ENCODE data around the gene ITPR3. TPM values are rescaled to one million over a fixed set of nuclear protein-coding genes. Genes with fewer than 3 reads are reported as not detected.

The ITPR3 gene
- total RNA-seq, 2 experiments from 2014 or later, result 56.6 to 83.5 TPM

- no peaks in the 10 kb centered on the region for H3K9me3 ChIP-seq (ENCODE audit: low read length)
- peak overlapping the region; percentile 52 for H3K27ac ChIP-seq (ENCODE audit: low read depth, low read length, poor library complexity, severe bottlenecking)
- CTCF ChIA-PET (ENCODE audit: unreplicated experiment), result interaction anchor here (1.0 kb wide), 1 partner anchor 9 kb away, joined by 3 read pairs; no protein-coding TSS in a partner anchor
- DNase-seq (ENCODE audit: low spot score), result no peak
- intact Hi-C loops (cut with micrococcal nuclease; ENCODE audit: unreplicated experiment), result loop anchor here (1.0 kb wide), 1 partner anchor 24 kb away; the partner anchor contains the start of gene ITPR3
- POLR2A ChIA-PET, result interaction anchor here (1.0 to 1.5 kb wide), 2 partner anchors 10 to 24 kb away, joined by 3 to 4 read pairs; partner anchors contain the start of gene ITPR3
- H3K4me1 ChIP-seq (ENCODE audit: insufficient read depth, low read length, poor library complexity, severe bottlenecking), result peaks cover 56% of the 10 kb centered on the region
- no peak for TF ChIP-seq EZH2phosphoT487 (IDR thresholded peaks at IDR 0.05; ENCODE audit: borderline replicate concordance, low read depth, low read length)
- TF ChIP-seq CTCF (conservative IDR thresholded peaks at IDR 0.05; ENCODE audit: low read length), result no peak
- no peak overlapping the region for H2AFZ ChIP-seq (ENCODE audit: low read length)
- H3K4me2 ChIP-seq (ENCODE audit: low read length), result no peak overlapping the region
- no peaks in the 10 kb centered on the region for H3K36me3 ChIP-seq (ENCODE audit: insufficient read depth, low read length)
- H3K4me3 ChIP-seq (ENCODE audit: low read depth, low read length, poor library complexity, severe bottlenecking), result no peak overlapping the region
- BruUV-seq (replicated peaks), result no TSS peak
- H3K9me2 ChIP-seq (ENCODE audit: insufficient read depth, low read length), result no peaks in the 10 kb centered on the region
- H3K79me2 ChIP-seq (ENCODE audit: insufficient read depth, low read depth, low read length), result no peaks in the 10 kb centered on the region
- no peaks in the 10 kb centered on the region for H4K20me1 ChIP-seq (ENCODE audit: insufficient read depth, low read length)
These were observed 23.4 kb upstream of the ITPR3 start for GRCh38 chr6:33597551-33598322.

GRCh38 chr6:33599413-33599938, 21.6 kb upstream of the ITPR3 start:
- Histone ChIP-seq H3K27ac (ENCODE audit: low read depth, low read length, poor library complexity, severe bottlenecking) (peak overlapping the region; percentile 18), H3K9me3 (ENCODE audit: low read length) (no peaks in the 10 kb centered on the region), H2AFZ (ENCODE audit: low read length) (no peak overlapping the region), H3K36me3 (ENCODE audit: insufficient read depth, low read length) (no peaks in the 10 kb centered on the region), H4K20me1 (ENCODE audit: insufficient read depth, low read length) (no peaks in the 10 kb centered on the region), H3K9me2 (ENCODE audit: insufficient read depth, low read length) (no peaks in the 10 kb centered on the region), H3K4me1 (ENCODE audit: insufficient read depth, low read length, poor library complexity, severe bottlenecking) (peaks cover 43% of the 10 kb centered on the region), H3K4me3 (ENCODE audit: low read depth, low read length, poor library complexity, severe bottlenecking) (no peak overlapping the region), H3K4me2 (ENCODE audit: low read length) (no peak overlapping the region), H3K79me2 (ENCODE audit: insufficient read depth, low read depth, low read length) (no peaks in the 10 kb centered on the region)
- TF ChIP-seq EZH2phosphoT487 (IDR thresholded peaks at IDR 0.05; ENCODE audit: borderline replicate concordance, low read depth, low read length) (no peak), CTCF (conservative IDR thresholded peaks at IDR 0.05; ENCODE audit: low read length) (no peak)
- no peak for DNase-seq (ENCODE audit: low spot score)
- CTCF ChIA-PET (ENCODE audit: unreplicated experiment), result no interaction called here
- POLR2A ChIA-PET, result no interaction called here
- intact Hi-C loops (cut with micrococcal nuclease; ENCODE audit: unreplicated experiment), result no loop called here
- no TSS peak for BruUV-seq (replicated peaks)

- no peaks in the 10 kb centered on the region for H3K9me2 ChIP-seq (ENCODE audit: insufficient read depth, low read length)
- CTCF ChIA-PET (ENCODE audit: unreplicated experiment), result no interaction called here
- no peaks in the 10 kb centered on the region for H3K9me3 ChIP-seq (ENCODE audit: low read length)
- intact Hi-C loops (cut with micrococcal nuclease; ENCODE audit: unreplicated experiment), result no loop called here
- POLR2A ChIA-PET, result interaction anchor here (0.6 kb wide), 2 partner anchors 60 to 267 kb away, joined by 3 to 7 read pairs; no protein-coding TSS in a partner anchor
- DNase-seq (ENCODE audit: low spot score), result no peak
- H3K36me3 ChIP-seq (ENCODE audit: insufficient read depth, low read length), result no peaks in the 10 kb centered on the region
- BruUV-seq (replicated peaks), result no TSS peak
- H3K4me1 ChIP-seq (ENCODE audit: insufficient read depth, low read length, poor library complexity, severe bottlenecking), result peaks cover 43% of the 10 kb centered on the region
- H3K4me2 ChIP-seq (ENCODE audit: low read length), result no peak overlapping the region
- H3K27ac ChIP-seq (ENCODE audit: low read depth, low read length, poor library complexity, severe bottlenecking), result no peak overlapping the region
- no peak for TF ChIP-seq CTCF (conservative IDR thresholded peaks at IDR 0.05; ENCODE audit: low read length)
- no peak for TF ChIP-seq EZH2phosphoT487 (IDR thresholded peaks at IDR 0.05; ENCODE audit: borderline replicate concordance, low read depth, low read length)
- no peak overlapping the region for H2AFZ ChIP-seq (ENCODE audit: low read length)
- no peak overlapping the region for H3K4me3 ChIP-seq (ENCODE audit: low read depth, low read length, poor library complexity, severe bottlenecking)
- H4K20me1 ChIP-seq (ENCODE audit: insufficient read depth, low read length), result no peaks in the 10 kb centered on the region
- no peaks in the 10 kb centered on the region for H3K79me2 ChIP-seq (ENCODE audit: insufficient read depth, low read depth, low read length)
These were observed 20.4 kb upstream of the ITPR3 start for GRCh38 chr6:33600761-33601160.
